GM19455 (cell line): ENCODE results near the gene SLC51B.
"Not testable (repeated sequence)": the region's sequence is repeated elsewhere in the genome, so short reads cannot be mapped to it uniquely, and the experiment has no call there.

Experiments used
- ATAC-seq: cut with Tn5 transposase; IDR thresholded peaks from one replicate; pipeline ENCODE4 v1.9.1; 2021; ENCODE audit not compliant: unreplicated experiment

SLC51B gene

DNA sequence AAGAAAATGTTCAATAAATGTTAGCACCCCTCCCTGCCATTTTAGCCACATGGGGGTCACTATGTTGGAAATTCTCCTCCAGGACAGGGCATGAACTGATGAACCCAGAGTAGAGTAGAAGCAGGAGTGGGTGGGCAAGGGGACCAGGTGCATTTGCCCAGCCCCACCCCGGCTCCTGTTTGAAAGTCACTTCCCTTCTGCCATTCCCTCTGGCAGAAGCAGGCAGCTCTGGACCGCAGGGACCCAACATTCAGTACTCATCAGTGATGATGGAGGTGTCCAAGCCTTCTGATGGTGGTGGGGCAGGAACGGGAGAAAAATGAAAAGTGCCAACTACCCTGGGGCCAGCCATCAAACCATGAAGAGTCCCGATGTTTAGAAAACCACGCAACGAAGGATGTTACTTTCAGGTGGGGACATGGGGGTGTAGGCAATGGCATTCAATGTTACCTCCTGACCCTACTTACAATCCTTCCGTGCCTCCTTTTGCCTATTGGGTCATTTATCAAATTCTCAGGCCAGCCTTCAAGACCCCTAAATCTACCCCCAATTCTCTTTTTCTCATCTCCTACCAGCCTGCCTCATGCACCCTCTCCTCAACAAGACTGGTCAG lies 52.6 kb downstream of the SLC51B start:
- no peak for ATAC-seq

DNA sequence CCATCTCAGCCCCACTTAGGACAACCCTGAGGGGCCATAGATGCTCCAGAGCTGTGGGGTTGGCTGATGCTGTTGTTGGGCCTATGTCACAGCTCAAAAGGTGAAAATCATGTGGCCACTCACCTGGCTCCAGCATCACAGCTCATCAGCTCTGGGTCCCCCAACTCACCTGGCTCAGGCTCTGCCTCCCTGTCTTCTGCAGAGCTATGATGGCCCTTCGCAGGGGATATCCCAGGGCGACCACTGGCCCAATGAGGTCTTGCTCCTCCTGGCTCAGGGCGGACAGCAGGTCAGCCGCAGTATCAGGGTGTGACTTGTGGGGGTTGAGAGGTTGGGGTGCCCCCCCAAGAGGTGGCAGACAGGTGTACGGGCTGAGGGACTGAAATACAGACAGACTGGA lies 54.1 kb downstream of the SLC51B start:
- no peak for ATAC-seq

DNA sequence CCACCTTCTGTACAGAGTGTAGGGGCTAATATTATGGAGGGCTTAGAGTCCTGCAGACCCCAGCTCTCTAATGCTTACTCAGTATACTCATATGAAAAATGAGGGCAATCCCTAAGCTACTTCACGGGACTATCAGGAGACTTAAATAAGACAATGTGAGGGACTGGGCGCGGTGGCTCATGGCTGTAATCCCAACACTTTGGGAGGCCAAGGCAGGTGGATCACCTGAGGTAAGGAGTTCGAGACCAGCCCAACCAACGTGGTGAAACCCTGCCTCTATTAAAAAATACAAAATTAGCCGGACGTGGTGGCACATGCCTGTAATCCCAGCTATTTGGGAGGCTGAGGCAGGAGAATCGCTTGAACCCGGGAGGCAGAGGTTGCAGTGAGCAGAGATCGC lies 54.6 kb downstream of the SLC51B start:
- not testable (repeated sequence) for ATAC-seq

DNA sequence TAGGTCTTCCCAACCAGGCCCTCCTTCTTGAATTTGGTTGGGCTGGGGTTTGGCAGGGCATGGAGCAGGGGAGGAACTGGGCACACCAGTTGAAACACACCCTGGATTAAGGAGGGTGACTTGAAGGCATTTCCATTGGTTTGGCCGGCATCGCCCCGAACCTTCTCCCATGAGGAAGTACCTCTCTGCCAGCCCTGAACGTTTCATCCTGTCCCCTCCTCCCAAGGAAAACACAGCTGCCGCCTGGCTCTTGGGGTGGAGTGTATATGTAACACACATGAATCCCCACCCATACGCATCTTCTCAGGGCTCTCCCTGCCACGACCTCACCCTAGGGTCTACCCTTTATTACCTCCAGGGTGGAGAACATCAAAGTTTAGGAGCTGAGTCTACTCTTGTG lies 55.3 kb downstream of the SLC51B start:
- no peak for ATAC-seq

DNA sequence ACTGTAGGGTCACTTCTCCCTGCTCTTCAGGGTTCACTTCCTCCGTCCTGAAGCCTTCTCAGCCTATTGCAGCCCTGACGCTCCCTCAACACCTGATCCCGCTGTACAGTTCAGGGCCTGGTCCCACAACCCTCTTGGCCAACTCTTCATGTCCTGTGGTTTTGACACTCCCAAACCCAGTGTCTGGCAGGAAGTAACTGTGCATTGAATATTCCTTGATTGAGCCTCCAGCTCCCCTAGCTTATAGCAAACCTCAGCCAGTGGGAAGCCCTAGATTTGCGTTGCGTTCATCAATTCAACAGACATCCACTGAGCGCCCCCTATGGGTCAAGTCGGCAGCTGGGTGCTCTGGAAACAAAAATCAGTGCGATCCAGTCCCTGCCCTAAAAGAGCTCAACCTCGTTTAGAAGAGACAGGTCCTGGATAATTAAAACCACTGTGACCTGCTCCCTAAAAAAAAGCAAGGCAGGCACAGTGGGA lies 56.3 kb downstream of the SLC51B start:
- no peak for ATAC-seq

DNA sequence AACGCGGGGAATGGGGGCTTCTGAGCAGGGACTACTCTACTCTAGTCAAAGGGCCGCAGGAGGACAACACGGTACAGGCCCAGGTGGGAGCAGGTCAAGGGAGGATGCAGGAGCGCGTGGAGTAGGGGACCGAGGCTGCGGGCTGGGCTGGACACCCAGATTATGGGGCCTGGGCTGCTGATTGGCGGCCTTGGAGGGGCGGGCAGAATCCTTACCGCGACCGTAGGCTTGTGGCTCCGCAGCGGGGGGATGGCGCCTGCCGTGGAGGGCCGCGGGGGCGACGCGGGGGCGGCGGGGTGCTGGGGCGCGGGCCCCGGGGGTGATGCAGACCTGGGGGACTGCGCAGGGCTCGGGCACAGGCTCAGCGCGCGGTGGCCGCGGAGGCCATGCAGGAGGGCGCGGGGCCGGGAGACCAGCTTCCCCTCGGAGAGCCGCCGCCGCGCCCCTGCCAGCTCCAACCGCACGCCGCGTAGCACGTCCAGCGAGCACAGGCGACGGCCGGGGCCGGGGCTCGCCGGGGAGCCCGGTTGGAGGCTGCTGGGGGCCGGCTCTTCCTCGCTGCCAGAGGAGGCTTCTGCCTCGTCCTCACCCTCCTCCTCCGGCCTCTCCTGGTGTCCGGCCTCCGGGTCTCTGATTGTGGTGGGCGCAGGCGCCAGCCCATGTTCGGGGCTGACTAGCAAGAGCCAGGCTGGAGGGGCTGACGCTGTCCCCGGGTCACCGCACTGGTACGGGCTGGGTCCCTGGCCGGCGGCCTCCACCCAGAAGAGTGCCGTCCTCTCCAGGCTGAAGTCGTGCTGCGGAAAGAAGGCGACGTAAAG lies 56.9 kb downstream of the SLC51B start:
- ATAC-seq, result no peak

DNA sequence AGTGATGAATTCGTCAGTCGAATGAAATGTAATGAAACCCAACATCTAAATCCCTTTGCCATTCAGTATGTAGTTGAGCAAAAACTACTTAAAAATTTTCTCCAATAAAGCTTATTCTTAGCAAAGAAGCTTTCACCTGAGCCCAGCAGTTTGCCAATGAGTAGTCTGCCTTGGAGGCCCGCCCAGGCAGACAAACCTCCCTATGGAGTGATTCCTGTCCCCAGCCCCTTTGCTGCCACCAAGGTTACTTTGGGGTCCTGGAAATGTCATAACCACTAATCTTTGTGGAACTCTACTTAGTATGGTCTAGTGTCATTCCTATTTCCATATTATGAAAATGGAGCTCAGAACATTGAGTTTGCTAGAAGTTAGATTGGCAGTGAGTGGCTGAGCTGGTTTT lies 57.7 kb downstream of the SLC51B start:
- ATAC-seq, result no peak
